ENCODE measurements around the gene ARHGAP40. TPM values are rescaled to one million over a fixed set of nuclear protein-coding genes. Genes with fewer than 3 reads are reported as not detected.

ARHGAP40 gene
- total and polyA plus RNA-seq, 2 of the 8 experiments (the other 6 are each of a cell fraction or from before 2014, with no cell fraction given): 0.74 to 1.4 TPM

GRCh38 chr20:38559764-38560163 is 41.8 kb upstream of the ARHGAP40 start:
- Histone ChIP-seq H2BK12ac (ENCODE audit: low read depth, low read length) (no peak overlapping the region), H3K56ac (replicated peaks; ENCODE audit: insufficient read length, low read depth, low read length) (no peak overlapping the region), H4K8ac (ENCODE audit: extremely low read depth, insufficient read depth, low read length) (no peak overlapping the region), H3K14ac (ENCODE audit: insufficient read length) (no peak overlapping the region), H2BK5ac (ENCODE audit: low read depth, low read length) (no peak overlapping the region), H4K91ac (replicated peaks; ENCODE audit: insufficient read length, low read length) (no peak overlapping the region), H3K23ac (ENCODE audit: insufficient read length) (no peak overlapping the region), H2AFZ (ENCODE audit: low read length) (no peak overlapping the region), H3K27ac (ENCODE audit: low read depth, low read length) (no peak overlapping the region), H2BK15ac (ENCODE audit: low read length) (no peak overlapping the region), H3K4me3 (ENCODE audit: extremely low read depth in 1 of 4, insufficient read depth in 2 of 4, low read depth in 3 of 4, low read length in 4 of 4) (no peak overlapping the region), H3K18ac (ENCODE audit: extremely low read depth, low read length) (no peak overlapping the region), H2BK20ac (ENCODE audit: low read length) (no peak overlapping the region), H3K9me3 (ENCODE audit: insufficient read depth in 2 of 2, low read depth in 1 of 2, low read length in 1 of 2) (no peaks in the 10 kb centered on the region), H3K4me2 (ENCODE audit: insufficient read depth in 1 of 2, low read depth in 2 of 2, low read length in 2 of 2) (no peak overlapping the region), H3K79me1 (ENCODE audit: low read depth, low read length) (no peaks in the 10 kb centered on the region), H3K23me2 (ENCODE audit: low read depth, low read length) (no peaks in the 10 kb centered on the region), H3K4ac (replicated peaks; ENCODE audit: insufficient read length, low read depth, low read length) (no peak overlapping the region), H2AK5ac (ENCODE audit: low read depth, low read length) (no peak overlapping the region), H3K36me3 (ENCODE audit: control insufficient read depth in 2 of 4, insufficient read depth in 4 of 4, low read length in 3 of 4) (peaks cover 0 to 15% (median 6%) of the 10 kb centered on the region in 4 experiments; a peak in 6 of 8 replicates), H3K4me1 (replicated peaks in 1 of 4; ENCODE audit: control insufficient read depth in 3 of 4, insufficient read depth in 4 of 4, low read length in 3 of 4) (no peaks in the 10 kb centered on the region), H4K5ac (ENCODE audit: insufficient read length, low read depth, low read length) (no peak overlapping the region), H3K9ac (replicated peaks in 1 of 4; ENCODE audit: extremely low read depth in 1 of 4, low read depth in 3 of 4, low read length in 3 of 4) (no peak overlapping the region), H4K20me1 (replicated peaks in 1 of 2; ENCODE audit: control insufficient read depth in 1 of 2, insufficient read depth in 2 of 2, low read length in 2 of 2) (peaks cover 0 to 2% of the 10 kb centered on the region in 2 experiments), H3K79me2 (ENCODE audit: control insufficient read depth in 1 of 2, insufficient read depth in 2 of 2, low read length in 2 of 2) (no peaks in the 10 kb centered on the region), H2BK120ac (replicated peaks; ENCODE audit: low read depth, low read length) (no peak overlapping the region), H3K27me3 (replicated peaks in 1 of 4; ENCODE audit: control insufficient read depth in 3 of 4, extremely low read depth in 1 of 4, insufficient read depth in 3 of 4, low read length in 3 of 4) (no peaks in the 10 kb centered on the region)
- DNase-seq (ENCODE audit: low read depth in 1 of 2, low spot score in 2 of 2): no peak
- 90% methylated on average over 3 of the region's 3 CpGs; no CpG with 5 or more reads in 1 of the 2 experiments for WGBS, 2 experiments (ENCODE audit: extremely low coverage in 1 of 2, insufficient coverage in 1 of 2, insufficient read length in 1 of 2, insufficient replicate concordance in 2 of 2, low coverage in 1 of 2, low lambda C conversion rate in 2 of 2, missing lambda C conversion rate in 1 of 2)
- TF ChIP-seq MAFK (IDR thresholded peaks at IDR 0.05; ENCODE audit: low read depth, low read length) (no peak), USF2 (IDR thresholded peaks at IDR 0.05; ENCODE audit: low read length) (no peak), CHD2 (IDR thresholded peaks at IDR 0.05; ENCODE audit: low read length) (no peak), BCL11A (IDR thresholded peaks at IDR 0.05; ENCODE audit: low read depth in 2 of 2, low read length in 2 of 2) (no peak), EP300 (IDR thresholded peaks at IDR 0.05; ENCODE audit: borderline replicate concordance in 1 of 2, low read depth in 2 of 2, low read length in 2 of 2) (no peak)
- ChIA-PET CTCF (ENCODE audit: partially characterized antibody) (interaction anchor here (0.7 to 1.2 kb wide), 3 partner anchors 35 to 250 kb away, joined by 3 read pairs; no protein-coding TSS in a partner anchor), POLR2A (ENCODE audit: partially characterized antibody) (no interaction called here)
- no peak for FAIRE-seq

Measured in H1 (cell line).